Karpas-422 (cell line): Measurements from ENCODE around the gene SERPINB12. TPM values are rescaled to one million over a fixed set of nuclear protein-coding genes. Genes with fewer than 3 reads are reported as not detected.

Experiments used
- DNase-seq: peaks from one replicate; pipeline ENCODE4 v3.0.0-alpha.2; 2015
- H2AFZ ChIP-seq: fragments of 200-600 bp; sonication (generic); 2 replicates; pipeline ENCODE4 v1.6.1; 2014; ENCODE audit warnings: antibody characterized with exemption, low read length, mixed read lengths
- H3K27ac ChIP-seq: fragments of 200-600 bp; sonication (generic); 2 replicates; pipeline ENCODE4 v1.5.1; 2014; ENCODE audit warnings: mild to moderate bottlenecking, low read length, moderate library complexity
- H3K27me3 ChIP-seq: fragments of 200-600 bp; sonication (generic); 2 replicates; pipeline ENCODE4 v1.6.1; 2014; ENCODE audit warnings: low read length, mixed read lengths
- H3K36me3 ChIP-seq: fragments of 200-600 bp; sonication (generic); 2 replicates; pipeline ENCODE4 v1.6.1; 2014; ENCODE audit warnings: low read length, mixed read lengths; ENCODE audit not compliant: insufficient read depth
- H3K4me1 ChIP-seq: fragments of 200-600 bp; sonication (generic); 2 replicates; pipeline ENCODE4 v1.6.1; 2014; ENCODE audit warnings: mild to moderate bottlenecking, low read length, mixed read lengths
- H3K4me2 ChIP-seq: fragments of 200-600 bp; sonication (generic); 2 replicates; pipeline ENCODE4 v1.6.1; 2014; ENCODE audit warnings: low read length, low read depth, mild to moderate bottlenecking; ENCODE audit not compliant: poor library complexity, severe bottlenecking
- H3K4me3 ChIP-seq: fragments of 200-600 bp; sonication (generic); 2 replicates; pipeline ENCODE4 v1.5.1; 2014; ENCODE audit warnings: mild to moderate bottlenecking, antibody characterized with exemption, low read length, mixed read lengths
- H3K79me2 ChIP-seq: fragments of 200-600 bp; sonication (generic); 2 replicates; pipeline ENCODE4 v1.6.1; 2014; ENCODE audit warnings: mild to moderate bottlenecking, low read length, mixed read lengths
- H3K9ac ChIP-seq: fragments of 200-600 bp; sonication (generic); 2 replicates; pipeline ENCODE4 v1.6.0; 2014; ENCODE audit warnings: low read length
- H3K9me2 ChIP-seq: fragments of 200-600 bp; sonication (generic), shearing (Covaris generic); replicated peaks from 2 replicates; pipeline ENCODE4 v1.6.0; 2014; ENCODE audit warnings: mild to moderate bottlenecking, low read length, moderate library complexity; ENCODE audit not compliant: insufficient read depth
- H3K9me3 ChIP-seq: fragments of 300-700, 200-600 bp; sonication (generic); 2 replicates; pipeline ENCODE4 v1.6.1; 2014; ENCODE audit warnings: low read length, mixed read lengths
- H4K20me1 ChIP-seq: fragments of 200-600 bp; sonication (generic); 2 replicates; pipeline ENCODE4 v1.6.1; 2014; ENCODE audit warnings: mild to moderate bottlenecking, antibody characterized with exemption, low read length, low read depth; ENCODE audit not compliant: insufficient read depth
- total RNA-seq: library from RNA; depleted of rRNA; stranded (reverse); fragments of >200 nt; shearing (Covaris generic); gene quantifications from 2 replicates; pipeline ENCODE4 v1.2.3, GENCODE V29; 2014; ENCODE audit warnings: low replicate concordance

SERPINB12 gene
- total RNA-seq, 1 experiment from 2014 or later = not detected

- H3K4me3 ChIP-seq = no peak overlapping the region
- H3K4me1 ChIP-seq = no peaks in the 10 kb centered on the region
- no peak overlapping the region for H3K27ac ChIP-seq
- H3K9me2 ChIP-seq = no peaks in the 10 kb centered on the region
- H3K79me2 ChIP-seq = no peaks in the 10 kb centered on the region
- no peak overlapping the region for H3K4me2 ChIP-seq
- H4K20me1 ChIP-seq = no peaks in the 10 kb centered on the region
- H3K9ac ChIP-seq = no peak overlapping the region
- H3K36me3 ChIP-seq = no peaks in the 10 kb centered on the region
- no peak for DNase-seq
- H3K27me3 ChIP-seq = no peaks in the 10 kb centered on the region
- no peak overlapping the region for H2AFZ ChIP-seq
- no peaks in the 10 kb centered on the region for H3K9me3 ChIP-seq
Observed at GRCh38 chr18:63591725-63592124, 49.6 kb downstream of the SERPINB12 start.

DNA sequence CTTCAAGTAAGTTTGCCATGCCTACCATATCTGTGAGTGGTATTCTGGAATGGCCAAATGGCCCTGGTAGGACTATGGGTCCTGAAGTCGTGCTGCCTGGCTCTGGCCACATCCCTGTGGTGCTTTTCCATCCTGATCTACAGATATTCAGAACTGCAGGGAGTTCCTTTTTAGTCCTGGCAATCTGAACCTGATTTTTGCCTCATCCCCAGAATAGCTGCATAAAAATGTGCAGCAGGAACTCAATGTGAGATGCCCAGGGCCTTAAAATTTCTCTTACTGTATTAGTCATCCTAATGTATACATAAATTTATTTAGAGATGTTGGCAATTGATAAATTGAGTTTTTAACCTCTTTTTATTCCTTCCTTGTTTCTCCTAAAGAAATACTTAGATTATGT lies 50.3 kb downstream of the SERPINB12 start:
- Histone ChIP-seq H3K36me3 (no peaks in the 10 kb centered on the region), H3K27me3 (no peaks in the 10 kb centered on the region), H3K4me1 (no peaks in the 10 kb centered on the region), H3K27ac (no peak overlapping the region), H3K9me3 (no peaks in the 10 kb centered on the region), H3K9ac (no peak overlapping the region), H3K4me2 (no peak overlapping the region), H4K20me1 (no peaks in the 10 kb centered on the region), H3K79me2 (no peaks in the 10 kb centered on the region), H3K9me2 (no peaks in the 10 kb centered on the region), H2AFZ (no peak overlapping the region), H3K4me3 (no peak overlapping the region)
- no peak for DNase-seq

DNA sequence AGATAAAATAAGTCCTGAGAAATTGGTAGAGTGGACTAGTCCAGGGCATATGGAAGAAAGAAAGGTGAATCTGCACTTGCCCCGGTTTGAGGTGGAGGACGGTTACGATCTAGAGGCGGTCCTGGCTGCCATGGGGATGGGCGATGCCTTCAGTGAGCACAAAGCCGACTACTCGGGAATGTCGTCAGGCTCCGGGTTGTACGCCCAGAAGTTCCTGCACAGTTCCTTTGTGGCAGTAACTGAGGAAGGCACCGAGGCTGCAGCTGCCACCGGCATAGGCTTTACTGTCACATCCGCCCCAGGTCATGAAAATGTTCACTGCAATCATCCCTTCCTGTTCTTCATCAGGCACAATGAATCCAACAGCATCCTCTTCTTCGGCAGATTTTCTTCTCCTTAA lies 54.8 kb downstream of the SERPINB12 start:
- Histone ChIP-seq H3K79me2 (no peaks in the 10 kb centered on the region), H3K9ac (no peak overlapping the region), H4K20me1 (no peaks in the 10 kb centered on the region), H3K9me3 (no peaks in the 10 kb centered on the region), H2AFZ (no peak overlapping the region), H3K4me1 (no peaks in the 10 kb centered on the region), H3K27me3 (no peaks in the 10 kb centered on the region), H3K27ac (no peak overlapping the region), H3K4me3 (no peak overlapping the region), H3K9me2 (no peaks in the 10 kb centered on the region), H3K36me3 (no peaks in the 10 kb centered on the region), H3K4me2 (no peak overlapping the region)
- no peak for DNase-seq

GRCh38 chr18:63603355-63603754 lies 61.2 kb downstream of the SERPINB12 start:
- DNase-seq = no peak
- no peaks in the 10 kb centered on the region for H4K20me1 ChIP-seq
- H3K9me3 ChIP-seq = no peaks in the 10 kb centered on the region
- H3K27ac ChIP-seq = no peak overlapping the region
- no peaks in the 10 kb centered on the region for H3K27me3 ChIP-seq
- H3K4me1 ChIP-seq = no peaks in the 10 kb centered on the region
- H3K9me2 ChIP-seq = no peaks in the 10 kb centered on the region
- H3K4me2 ChIP-seq = no peak overlapping the region
- H3K9ac ChIP-seq = no peak overlapping the region
- no peak overlapping the region for H3K4me3 ChIP-seq
- H3K36me3 ChIP-seq = no peaks in the 10 kb centered on the region
- H3K79me2 ChIP-seq = no peaks in the 10 kb centered on the region
- H2AFZ ChIP-seq = no peak overlapping the region

- no peaks in the 10 kb centered on the region for H3K9me3 ChIP-seq
- DNase-seq = no peak
- H3K4me3 ChIP-seq = no peak overlapping the region
- H3K9ac ChIP-seq = no peak overlapping the region
- no peaks in the 10 kb centered on the region for H4K20me1 ChIP-seq
- no peak overlapping the region for H2AFZ ChIP-seq
- no peaks in the 10 kb centered on the region for H3K9me2 ChIP-seq
- H3K36me3 ChIP-seq = no peaks in the 10 kb centered on the region
- no peak overlapping the region for H3K4me2 ChIP-seq
- H3K4me1 ChIP-seq = no peaks in the 10 kb centered on the region
- no peaks in the 10 kb centered on the region for H3K27me3 ChIP-seq
- H3K27ac ChIP-seq = no peak overlapping the region
- H3K79me2 ChIP-seq = no peaks in the 10 kb centered on the region
Observed at GRCh38 chr18:63603772-63604171, 61.6 kb downstream of the SERPINB12 start.

DNA sequence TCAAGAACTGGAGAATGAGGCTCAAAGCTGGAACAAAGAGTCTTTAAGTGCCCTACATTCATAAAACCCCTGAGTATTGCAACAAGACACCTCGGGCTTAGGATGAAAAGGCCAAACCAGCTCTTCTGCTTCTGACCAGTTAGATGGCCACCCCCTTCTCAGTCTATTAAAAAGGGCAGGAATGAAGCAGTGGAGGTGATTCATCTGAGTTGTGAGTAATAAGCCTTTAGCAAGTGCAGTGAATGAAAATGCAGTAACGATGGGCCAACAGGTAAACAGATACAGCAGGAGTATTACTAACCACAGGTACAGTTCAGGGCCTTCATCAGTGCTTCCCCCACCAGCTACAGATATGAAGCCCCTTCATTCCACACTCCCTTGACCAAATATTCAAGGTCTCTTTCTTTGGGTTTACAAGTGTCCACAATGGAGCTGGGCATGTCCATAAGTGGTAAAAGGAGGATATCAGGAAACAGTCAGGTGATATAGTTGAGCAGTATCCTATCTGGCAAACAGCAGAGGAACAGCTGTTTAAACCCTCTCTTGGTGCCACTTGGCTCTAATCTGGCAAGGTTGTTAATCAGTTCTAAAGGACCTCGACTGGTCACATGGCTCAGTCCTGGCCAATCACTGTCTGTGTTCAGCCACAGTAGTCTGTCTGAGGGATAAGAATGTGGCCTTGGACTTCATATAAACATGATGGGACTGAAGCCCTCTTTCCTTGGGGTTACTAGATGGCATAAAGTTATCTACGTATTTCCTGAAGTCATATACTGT lies 62.8 kb downstream of the SERPINB12 start:
- Histone ChIP-seq H3K79me2 (no peaks in the 10 kb centered on the region), H2AFZ (no peak overlapping the region), H3K4me2 (no peak overlapping the region), H3K9ac (no peak overlapping the region), H3K9me3 (no peaks in the 10 kb centered on the region), H3K4me3 (no peak overlapping the region), H3K9me2 (no peaks in the 10 kb centered on the region), H3K27me3 (no peaks in the 10 kb centered on the region), H3K27ac (no peak overlapping the region), H3K4me1 (no peaks in the 10 kb centered on the region), H4K20me1 (no peaks in the 10 kb centered on the region), H3K36me3 (no peaks in the 10 kb centered on the region)
- no peak for DNase-seq

DNA sequence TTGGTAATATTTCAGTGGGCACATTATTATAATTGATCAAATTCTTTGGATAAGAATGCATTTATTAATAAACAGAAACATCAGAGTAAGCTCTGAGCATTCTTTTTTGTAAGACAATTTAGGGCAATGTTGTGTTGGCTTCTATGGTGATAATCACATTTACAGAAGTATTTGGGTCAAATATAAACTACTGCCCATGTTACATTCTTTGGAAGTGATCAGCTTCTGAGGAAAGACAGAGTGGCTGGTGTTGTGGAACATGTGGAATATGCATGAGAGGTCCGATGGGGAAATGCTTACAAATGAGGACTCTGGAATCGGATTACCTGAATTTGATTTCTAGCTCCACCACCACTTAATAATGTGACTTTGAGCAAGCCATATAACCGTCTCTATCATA lies 64.4 kb downstream of the SERPINB12 start:
- no peaks in the 10 kb centered on the region for H3K9me2 ChIP-seq
- no peak for DNase-seq

DNA sequence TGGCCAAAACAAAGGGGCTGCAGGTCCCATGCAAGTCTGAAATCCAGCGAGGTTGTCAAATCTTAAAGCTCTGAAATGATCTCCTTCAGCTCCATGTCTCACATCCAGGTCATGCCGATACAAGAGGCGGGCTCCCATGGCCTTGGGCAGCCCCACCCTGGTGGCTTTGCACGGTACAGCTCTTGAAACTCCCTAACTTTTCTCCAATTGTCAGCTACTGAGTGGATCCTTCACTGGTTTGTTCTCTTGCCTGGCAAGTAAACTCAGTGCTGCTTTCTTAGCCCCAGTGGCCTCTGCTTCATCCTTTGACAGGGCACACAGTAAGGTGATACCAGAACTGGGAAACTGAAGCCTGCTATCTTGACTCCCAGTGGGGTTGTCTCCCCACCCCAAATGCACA lies 71.3 kb downstream of the SERPINB12 start:
- no peak overlapping the region for H3K27ac ChIP-seq
- H2AFZ ChIP-seq = no peak overlapping the region
- no peak overlapping the region for H3K4me3 ChIP-seq
- H3K4me1 ChIP-seq = peaks cover 6% of the 10 kb centered on the region
- H3K27me3 ChIP-seq = 0 out of 2 replicates have a peak, but pooled peaks cover 3% of the 10 kb centered on the region
- DNase-seq = no peak
- no peaks in the 10 kb centered on the region for H3K79me2 ChIP-seq
- H3K9ac ChIP-seq = no peak overlapping the region
- no peaks in the 10 kb centered on the region for H3K9me3 ChIP-seq
- no peak overlapping the region for H3K4me2 ChIP-seq
- H3K9me2 ChIP-seq = no peaks in the 10 kb centered on the region
- H4K20me1 ChIP-seq = no peaks in the 10 kb centered on the region
- no peaks in the 10 kb centered on the region for H3K36me3 ChIP-seq

More for the DNA sequence above, 64.4 kb downstream of the SERPINB12 start:
- no peak overlapping the region for H3K4me3 ChIP-seq
- no peak overlapping the region for H3K9ac ChIP-seq
- no peaks in the 10 kb centered on the region for H3K27me3 ChIP-seq
- no peak overlapping the region for H2AFZ ChIP-seq
- H3K27ac ChIP-seq = no peak overlapping the region
- H3K4me2 ChIP-seq = no peak overlapping the region
- no peaks in the 10 kb centered on the region for H4K20me1 ChIP-seq
- H3K4me1 ChIP-seq = no peaks in the 10 kb centered on the region
- H3K9me3 ChIP-seq = no peaks in the 10 kb centered on the region
- H3K36me3 ChIP-seq = no peaks in the 10 kb centered on the region
- H3K79me2 ChIP-seq = no peaks in the 10 kb centered on the region
